ENCODE data around the gene CPEB3.

The CPEB3 gene

GRCh38 chr10:92102601-92103213, 188.2 kb downstream of the CPEB3 start:
- no peak for DNase-seq (ENCODE audit: low read depth in 3 of 3)

- DNase-seq (ENCODE audit: low read depth in 3 of 3): no peak
These were observed 195.9 kb downstream of the CPEB3 start for GRCh38 chr10:92094960-92095359.

GRCh38 chr10:92091965-92092364, 198.9 kb downstream of the CPEB3 start:
- DNase-seq (ENCODE audit: low read depth in 3 of 3): no peak

- DNase-seq (ENCODE audit: low read depth in 3 of 3): peak; percentile 3 to 47 (median 35)
These were observed 203.0 kb downstream of the CPEB3 start for GRCh38 chr10:92087750-92088395.

GRCh38 chr10:92082583-92083280, 208.1 kb downstream of the CPEB3 start:
- DNase-seq (ENCODE audit: low read depth in 3 of 3): no peak

GRCh38 chr10:92081641-92082040, 209.2 kb downstream of the CPEB3 start:
- DNase-seq (ENCODE audit: low read depth in 3 of 3): no peak

- no peak for DNase-seq (ENCODE audit: low read depth in 3 of 3)
These were observed 210.6 kb downstream of the CPEB3 start for GRCh38 chr10:92080244-92080643.

GRCh38 chr10:92079003-92079402, 211.9 kb downstream of the CPEB3 start:
- no peak for DNase-seq (ENCODE audit: low read depth in 3 of 3)

- DNase-seq (ENCODE audit: low read depth in 3 of 3): no peak
These were observed 214.2 kb downstream of the CPEB3 start for GRCh38 chr10:92076722-92077121.

GRCh38 chr10:92075829-92076228, 215.0 kb downstream of the CPEB3 start:
- DNase-seq (ENCODE audit: low read depth in 3 of 3): no peak

- no peak for DNase-seq (ENCODE audit: low read depth in 3 of 3)
These were observed 216.6 kb downstream of the CPEB3 start for GRCh38 chr10:92074126-92074887.

GRCh38 chr10:92068900-92069299, 222.0 kb downstream of the CPEB3 start:
- no peak for DNase-seq (ENCODE audit: low read depth in 3 of 3)

- no peak for DNase-seq (ENCODE audit: low read depth in 3 of 3)
These were observed 224.5 kb downstream of the CPEB3 start for GRCh38 chr10:92066386-92066785.

- no peak for DNase-seq (ENCODE audit: low read depth in 3 of 3)
These were observed 226.4 kb downstream of the CPEB3 start for GRCh38 chr10:92064506-92064905.

GRCh38 chr10:92062273-92062672, 228.6 kb downstream of the CPEB3 start:
- DNase-seq (ENCODE audit: low read depth in 3 of 3): no peak

GRCh38 chr10:92054807-92055206, 236.1 kb downstream of the CPEB3 start:
- DNase-seq (ENCODE audit: low read depth in 3 of 3): no peak

- DNase-seq (ENCODE audit: low read depth in 3 of 3): no peak
These were observed 238.1 kb downstream of the CPEB3 start for GRCh38 chr10:92052741-92053140.

- DNase-seq (ENCODE audit: low read depth in 3 of 3): no peak
These were observed 238.8 kb downstream of the CPEB3 start for GRCh38 chr10:92052088-92052487.

- DNase-seq (ENCODE audit: low read depth in 3 of 3): no peak
These were observed 243.7 kb downstream of the CPEB3 start for GRCh38 chr10:92047215-92047614.

GRCh38 chr10:92045641-92046106, 245.2 kb downstream of the CPEB3 start:
- no peak for DNase-seq (ENCODE audit: low read depth in 3 of 3)

- no peak for DNase-seq (ENCODE audit: low read depth in 3 of 3)
These were observed 248.3 kb downstream of the CPEB3 start for GRCh38 chr10:92042541-92042940.

GRCh38 chr10:92038949-92039348, 251.9 kb downstream of the CPEB3 start:
- DNase-seq (ENCODE audit: low read depth in 3 of 3): no peak

Data from stimulated activated CD4-positive, alpha-beta T cell treated with anti-CD3 and anti-CD28 coated beads, TNF-alpha, amount 100 ng/mL, for 24 hours (primary cell).